Panc1 (cell line): ENCODE results near the gene MTHFS. TPM values are rescaled to one million over a fixed set of nuclear protein-coding genes. Genes with fewer than 3 reads are reported as not detected.
A peak's percentile ranks its signal among the peaks of the same experiment; 100 is the strongest.

Experiments used
- ATAC-seq: fragments of 200-7000 bp; cut with Tn5 transposase; 2 replicates; pipeline ENCODE4 v1.9.1; 2020; ENCODE audit warnings: mild to moderate bottlenecking, moderate library complexity
- BruUV-seq: library from RNA; stranded (reverse); fragments of 400-500 nt; replicated peaks from 2 replicates; lab custom pipeline; 2021; lab: Mats Ljungman, UMichigan
- CTCF ChIA-PET: fragments of 300-600 bp; sonication (Branson Sonifier 250); formaldehyde crosslinking; loops from one replicate; lab custom pipeline; 2022; ENCODE audit warnings: antibody characterized with exemption; lab: Charles Lee
- POLR2A ChIA-PET: fragments of 300-600 bp; sonication (Branson Sonifier 250); formaldehyde crosslinking; loops from one replicate; lab custom pipeline; 2022; ENCODE audit warnings: antibody characterized with exemption; lab: Charles Lee
- DNase-seq: peaks from one replicate; pipeline ENCODE4 v3.0.0-alpha.2; 2010; ENCODE audit warnings: low read depth, low spot score
- H3K27ac ChIP-seq: 2 replicates; pipeline ENCODE4 v1.5.1; 2011; ENCODE audit warnings: mild to moderate bottlenecking, low read length, inconsistent platforms
- H3K27me3 ChIP-seq: fragments of 200-500 bp; sonication (Bioruptor generic); 2 replicates; pipeline ENCODE4 v1.6.0; 2014; ENCODE audit warnings: low read length, inconsistent platforms; ENCODE audit not compliant: control insufficient read depth, insufficient read depth
- H3K36me3 ChIP-seq: fragments of 200-500 bp; sonication (Bioruptor generic); 2 replicates; pipeline ENCODE4 v1.5.1; 2014; ENCODE audit warnings: inconsistent platforms, mild to moderate bottlenecking, low read length, moderate library complexity; ENCODE audit not compliant: control insufficient read depth, insufficient read depth
- H3K4me1 ChIP-seq: 2 replicates; pipeline ENCODE4 v1.5.1; 2011; ENCODE audit warnings: inconsistent platforms, mild to moderate bottlenecking, low read length, moderate library complexity; ENCODE audit not compliant: control insufficient read depth, insufficient read depth
- H3K4me3 ChIP-seq, 2 experiments: 2 replicates each; pipeline ENCODE4 v1.5.1; 2011 to 2012; ENCODE audit warnings: low read depth in 2 of 2, low read length in 2 of 2, mild to moderate bottlenecking in 2 of 2, inconsistent platforms in 1 of 2, moderate library complexity in 1 of 2
- H3K9me3 ChIP-seq: fragments of 200-500 bp; sonication (Bioruptor generic); 2 replicates; pipeline ENCODE4 v1.5.1; 2014; ENCODE audit warnings: low read depth, mild to moderate bottlenecking, inconsistent platforms, low read length, moderate library complexity; ENCODE audit not compliant: control insufficient read depth, insufficient read depth
- POLR2AphosphoS5 ChIP-seq: IDR thresholded peaks from 2 replicates; pipeline ENCODE4 v1.6.1; 2012; ENCODE audit warnings: mild to moderate bottlenecking, low read depth, low read length, moderate library complexity
- SIN3A ChIP-seq: IDR thresholded peaks from 2 replicates; pipeline ENCODE4 v1.6.1; 2012; ENCODE audit warnings: low read depth, mild to moderate bottlenecking, low read length, moderate library complexity, borderline replicate concordance; ENCODE audit not compliant: insufficient read depth
- TCF7L2 ChIP-seq: IDR thresholded peaks from 2 replicates; pipeline ENCODE4 v1.6.1; 2011; ENCODE audit warnings: mild to moderate bottlenecking, low read depth, low read length, inconsistent platforms
- in situ Hi-C: cut with HindIII; loops from 2 replicates; pipeline ENCODE4 v1.10.0; 2016; ENCODE audit warnings: low sequenced_read_pairs, low pct_unique_long_range_greater_than_20kb
- intact Hi-C: fragments of 100-400 bp; cut with micrococcal nuclease; formaldehyde crosslinking; loops from one replicate; pipeline ENCODE4 v1.10.0; 2022; ENCODE audit not compliant: unreplicated experiment
- total RNA-seq: library from RNA; stranded (reverse); gene quantifications from one replicate; pipeline ENCODE4 v1.2.1, GENCODE V29; 2021; ENCODE audit not compliant: unreplicated experiment
- TF ChIP-seq, protein P1 (sequence below): fragments of 450-650 bp; IDR thresholded peaks from 2 replicates; pipeline ENCODE4 v1.5.1; 2017; ENCODE audit warnings: mild to moderate bottlenecking
- TF ChIP-seq, protein P2 (sequence below), 2 experiments: IDR thresholded peaks; 2 replicates each; pipeline ENCODE4 v1.6.1; 2011 to 2012; ENCODE audit warnings: low read depth in 2 of 2, control low read depth in 1 of 2, low read length in 1 of 2, mild to moderate bottlenecking in 1 of 2, moderate library complexity in 1 of 2; ENCODE audit not compliant: insufficient read depth in 1 of 2

The MTHFS gene
- total RNA-seq, 1 experiment from 2014 or later, result 50.0 TPM

DNA sequence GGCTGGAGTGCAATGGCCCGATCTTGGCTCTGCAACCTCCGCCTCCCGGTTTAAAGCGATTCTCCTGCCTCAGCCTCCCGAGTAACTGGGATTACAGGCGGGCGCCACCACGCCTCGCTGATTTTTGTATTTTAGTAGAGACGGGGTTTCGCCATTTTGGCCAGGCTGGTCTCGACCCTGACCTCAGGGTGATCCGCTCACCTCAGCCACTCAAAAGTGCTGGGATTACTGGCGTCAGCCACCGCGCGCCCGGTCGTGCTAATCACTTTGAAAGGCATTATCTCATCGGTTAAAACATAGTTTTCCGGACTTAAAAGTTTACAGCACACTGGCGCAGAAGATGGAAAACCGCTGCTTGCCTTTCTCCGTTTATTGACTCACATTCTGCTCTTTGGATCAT is 27.6 kb upstream of the MTHFS start:
- BruUV-seq, result no TSS peak
- no peak for ATAC-seq
- peak overlapping the region; percentile 97 for H3K4me3 ChIP-seq
- intact Hi-C loops, result loop anchor here (5.0 kb wide), 1 partner anchor 43 kb away; no protein-coding TSS in a partner anchor
- ChIA-PET POLR2A (no interaction called here), CTCF (no interaction called here)
- no peaks in the 10 kb centered on the region for H3K27me3 ChIP-seq
- in situ Hi-C loops, result no loop called here
- DNase-seq, result no peak
- TF ChIP-seq, protein P1, sequence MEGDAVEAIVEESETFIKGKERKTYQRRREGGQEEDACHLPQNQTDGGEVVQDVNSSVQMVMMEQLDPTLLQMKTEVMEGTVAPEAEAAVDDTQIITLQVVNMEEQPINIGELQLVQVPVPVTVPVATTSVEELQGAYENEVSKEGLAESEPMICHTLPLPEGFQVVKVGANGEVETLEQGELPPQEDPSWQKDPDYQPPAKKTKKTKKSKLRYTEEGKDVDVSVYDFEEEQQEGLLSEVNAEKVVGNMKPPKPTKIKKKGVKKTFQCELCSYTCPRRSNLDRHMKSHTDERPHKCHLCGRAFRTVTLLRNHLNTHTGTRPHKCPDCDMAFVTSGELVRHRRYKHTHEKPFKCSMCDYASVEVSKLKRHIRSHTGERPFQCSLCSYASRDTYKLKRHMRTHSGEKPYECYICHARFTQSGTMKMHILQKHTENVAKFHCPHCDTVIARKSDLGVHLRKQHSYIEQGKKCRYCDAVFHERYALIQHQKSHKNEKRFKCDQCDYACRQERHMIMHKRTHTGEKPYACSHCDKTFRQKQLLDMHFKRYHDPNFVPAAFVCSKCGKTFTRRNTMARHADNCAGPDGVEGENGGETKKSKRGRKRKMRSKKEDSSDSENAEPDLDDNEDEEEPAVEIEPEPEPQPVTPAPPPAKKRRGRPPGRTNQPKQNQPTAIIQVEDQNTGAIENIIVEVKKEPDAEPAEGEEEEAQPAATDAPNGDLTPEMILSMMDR, result no peak
- TF ChIP-seq TCF7L2 (no peak), POLR2AphosphoS5 (no peak), SIN3A (no peak)
- TF ChIP-seq, protein P2, sequence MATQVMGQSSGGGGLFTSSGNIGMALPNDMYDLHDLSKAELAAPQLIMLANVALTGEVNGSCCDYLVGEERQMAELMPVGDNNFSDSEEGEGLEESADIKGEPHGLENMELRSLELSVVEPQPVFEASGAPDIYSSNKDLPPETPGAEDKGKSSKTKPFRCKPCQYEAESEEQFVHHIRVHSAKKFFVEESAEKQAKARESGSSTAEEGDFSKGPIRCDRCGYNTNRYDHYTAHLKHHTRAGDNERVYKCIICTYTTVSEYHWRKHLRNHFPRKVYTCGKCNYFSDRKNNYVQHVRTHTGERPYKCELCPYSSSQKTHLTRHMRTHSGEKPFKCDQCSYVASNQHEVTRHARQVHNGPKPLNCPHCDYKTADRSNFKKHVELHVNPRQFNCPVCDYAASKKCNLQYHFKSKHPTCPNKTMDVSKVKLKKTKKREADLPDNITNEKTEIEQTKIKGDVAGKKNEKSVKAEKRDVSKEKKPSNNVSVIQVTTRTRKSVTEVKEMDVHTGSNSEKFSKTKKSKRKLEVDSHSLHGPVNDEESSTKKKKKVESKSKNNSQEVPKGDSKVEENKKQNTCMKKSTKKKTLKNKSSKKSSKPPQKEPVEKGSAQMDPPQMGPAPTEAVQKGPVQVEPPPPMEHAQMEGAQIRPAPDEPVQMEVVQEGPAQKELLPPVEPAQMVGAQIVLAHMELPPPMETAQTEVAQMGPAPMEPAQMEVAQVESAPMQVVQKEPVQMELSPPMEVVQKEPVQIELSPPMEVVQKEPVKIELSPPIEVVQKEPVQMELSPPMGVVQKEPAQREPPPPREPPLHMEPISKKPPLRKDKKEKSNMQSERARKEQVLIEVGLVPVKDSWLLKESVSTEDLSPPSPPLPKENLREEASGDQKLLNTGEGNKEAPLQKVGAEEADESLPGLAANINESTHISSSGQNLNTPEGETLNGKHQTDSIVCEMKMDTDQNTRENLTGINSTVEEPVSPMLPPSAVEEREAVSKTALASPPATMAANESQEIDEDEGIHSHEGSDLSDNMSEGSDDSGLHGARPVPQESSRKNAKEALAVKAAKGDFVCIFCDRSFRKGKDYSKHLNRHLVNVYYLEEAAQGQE (IDR thresholded peaks at IDR 0.05; ENCODE audit: insufficient read depth in 1 of 2, low read depth in 2 of 2, low read length in 1 of 2), result no peak
- H3K27ac ChIP-seq, result peak overlapping the region; percentile 92
- peaks cover 2% of the 10 kb centered on the region for H3K36me3 ChIP-seq
- H3K4me1 ChIP-seq, result 0 out of 2 replicates have a peak, but pooled peaks cover 3% of the 10 kb centered on the region
- peaks cover 23% of the 10 kb centered on the region for H3K9me3 ChIP-seq

DNA sequence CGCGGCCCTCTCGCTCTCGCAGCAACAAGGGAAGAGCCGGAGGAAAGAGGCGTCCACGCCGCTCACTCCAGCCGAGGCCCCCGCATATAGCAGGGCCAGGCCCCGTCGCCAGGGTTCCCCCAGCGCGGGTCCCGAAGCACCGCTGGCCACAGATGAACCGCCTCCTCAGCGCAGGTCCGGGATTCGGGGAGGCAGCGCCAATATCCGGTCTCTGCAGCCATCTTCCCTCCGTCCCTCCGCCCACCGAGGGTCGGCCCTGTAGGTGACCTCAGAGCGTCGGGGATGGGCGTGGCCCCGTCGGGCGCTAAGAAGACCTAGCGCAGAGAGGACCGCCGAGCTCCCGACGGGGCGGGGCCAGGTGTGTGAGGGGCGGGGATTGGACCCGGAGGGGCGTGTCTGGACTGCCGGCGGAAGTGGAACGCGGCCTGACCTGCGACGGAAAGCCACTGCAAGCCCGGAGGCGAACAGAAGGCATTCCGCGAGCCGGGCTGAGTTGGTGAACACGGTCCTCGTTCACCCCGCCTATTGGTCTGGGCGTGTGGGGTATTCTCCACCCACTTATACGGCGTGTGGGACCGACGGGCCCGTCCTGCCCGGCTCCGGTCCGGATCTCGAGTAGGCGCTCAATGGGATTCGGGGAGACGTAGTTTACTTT is 26.8 kb upstream of the MTHFS start:
- BruUV-seq, result no TSS peak
- peak overlapping the region; percentile 97 for H3K4me3 ChIP-seq
- DNase-seq (peak; percentile 92), ATAC-seq (peak; percentile 97)
- H3K4me1 ChIP-seq, result 0 out of 2 replicates have a peak, but pooled peaks cover 3% of the 10 kb centered on the region
- intact Hi-C loops (loop anchor here (5.0 kb wide), 1 partner anchor 44 kb away; no protein-coding TSS in a partner anchor), in situ Hi-C loops (no loop called here)
- ChIA-PET CTCF (interaction anchor here (0.6 kb wide), 1 partner anchor 60 kb away, joined by 3 read pairs; no protein-coding TSS in a partner anchor), POLR2A (interaction anchor here (1.1 to 1.4 kb wide), 2 partner anchors 9 to 47 kb away, joined by 3 to 8 read pairs; partner anchors contain the start of gene BCL2A1)
- peak overlapping the region; percentile 92 for H3K27ac ChIP-seq
- peaks cover 27% of the 10 kb centered on the region for H3K9me3 ChIP-seq
- TF ChIP-seq POLR2AphosphoS5, result peak; percentile 91
- TF ChIP-seq TCF7L2, result peak; percentile 75
- TF ChIP-seq, protein P2 (IDR thresholded peaks at IDR 0.05; ENCODE audit: insufficient read depth in 1 of 2, low read depth in 2 of 2, low read length in 1 of 2), result no peak
- peaks cover 2% of the 10 kb centered on the region for H3K36me3 ChIP-seq
- no peaks in the 10 kb centered on the region for H3K27me3 ChIP-seq
